Stimulated activated CD8-positive, alpha-beta memory T cell treated with anti-CD3 and anti-CD28 coated beads, Interleukin-7, amount 100 ng/mL, for 4 hours (primary cell): Measurements from ENCODE around the gene ANKRD40CL.
"Not testable (repeated sequence)": the region's sequence is repeated elsewhere in the genome, so short reads cannot be mapped to it uniquely, and the experiment has no call there.

Experiments
- DNase-seq, 2 donors: peaks; one replicate each; pipeline ENCODE4 v3.0.0-alpha.2; 2020; ENCODE audit warnings: low read depth in 2 of 2

ANKRD40CL gene, protein sequence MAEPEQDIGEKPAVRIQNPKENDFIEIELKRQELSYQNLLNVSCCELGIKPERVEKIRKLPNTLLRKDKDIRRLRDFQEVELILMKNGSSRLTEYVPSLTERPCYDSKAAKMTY

DNA sequence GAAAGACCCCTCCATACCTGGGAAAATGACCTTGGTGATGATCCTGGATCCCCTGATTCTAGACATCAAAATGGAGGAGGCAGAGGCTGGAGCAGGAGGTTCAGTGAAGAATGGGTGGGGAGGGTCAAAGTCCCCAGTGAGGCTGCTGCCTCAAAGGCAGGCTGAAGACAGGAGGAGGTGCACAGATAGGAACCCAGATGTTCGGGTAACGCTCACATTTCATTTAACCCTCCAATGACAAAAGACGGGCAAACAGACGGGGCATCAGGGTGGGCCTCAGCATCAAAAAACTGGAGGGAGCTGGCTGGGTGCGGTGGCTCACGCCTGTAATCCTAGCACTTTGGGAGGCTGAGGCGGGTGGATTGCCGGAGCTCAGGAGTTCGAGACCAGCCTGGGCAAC lies at the start of gene ANKRD40CL:
TSS of gene ANKRD40CL (minus strand) at position 73 of the 400 bp plus-strand sequence. CDS start 605 bp downstream, outside the sequence.
- DNase-seq: no peak

GRCh38 chr17:50816271-50816670 lies 49.0 kb upstream of the ANKRD40CL start:
- DNase-seq: no peak

- no peak for DNase-seq
Measured at GRCh38 chr17:50815400-50815799, 48.1 kb upstream of the ANKRD40CL start.

DNA sequence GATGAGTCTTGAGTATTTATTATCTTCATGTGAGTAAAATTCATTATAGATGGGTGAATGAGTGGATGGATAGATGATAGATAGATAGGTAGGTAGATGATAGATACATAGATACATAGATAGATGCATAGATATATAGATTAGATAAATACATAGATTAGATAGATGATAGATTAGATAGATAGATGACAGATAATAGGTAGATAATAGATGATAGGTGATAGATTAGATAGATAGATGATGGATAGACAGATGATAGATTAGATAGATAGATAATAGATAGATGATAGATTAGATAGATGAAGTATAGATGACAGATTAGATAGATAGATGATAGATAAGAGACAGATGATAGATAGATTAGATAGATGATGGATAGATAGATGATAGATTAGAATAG lies 46.3 kb upstream of the ANKRD40CL start:
- DNase-seq: no peak

GRCh38 chr17:50808888-50809287 lies 41.6 kb upstream of the ANKRD40CL start:
- no peak for DNase-seq

- no peak for DNase-seq
Measured at GRCh38 chr17:50808413-50808812, 41.1 kb upstream of the ANKRD40CL start.

GRCh38 chr17:50807675-50808074 lies 40.4 kb upstream of the ANKRD40CL start:
- DNase-seq: no peak

GRCh38 chr17:50807009-50807408 lies 39.7 kb upstream of the ANKRD40CL start:
- DNase-seq: no peak

DNA sequence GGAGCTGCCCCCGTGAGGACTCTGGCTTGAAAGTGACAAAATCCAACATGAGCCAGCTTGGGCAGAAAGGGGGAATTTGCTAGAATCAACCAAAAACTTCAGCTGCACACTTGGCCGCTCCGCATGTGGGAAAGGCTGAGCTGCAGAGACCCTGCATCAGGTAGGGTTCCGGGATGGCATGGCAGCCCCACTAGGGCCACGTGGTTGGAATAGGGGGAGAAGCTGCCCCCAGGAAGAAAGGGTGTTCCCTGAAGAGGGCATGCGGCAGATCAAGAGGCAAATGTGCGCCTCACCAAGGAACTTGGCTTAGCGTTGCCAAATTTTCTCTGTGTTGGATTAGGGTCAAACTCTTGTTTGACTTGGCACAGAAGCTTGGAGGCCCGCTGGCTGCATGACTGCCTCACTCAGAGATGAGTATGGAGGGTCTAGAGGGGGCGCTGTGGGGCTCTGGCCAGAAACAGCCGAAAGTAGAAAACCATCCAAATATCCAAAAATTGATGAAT lies 38.9 kb upstream of the ANKRD40CL start:
- DNase-seq: no peak

DNA sequence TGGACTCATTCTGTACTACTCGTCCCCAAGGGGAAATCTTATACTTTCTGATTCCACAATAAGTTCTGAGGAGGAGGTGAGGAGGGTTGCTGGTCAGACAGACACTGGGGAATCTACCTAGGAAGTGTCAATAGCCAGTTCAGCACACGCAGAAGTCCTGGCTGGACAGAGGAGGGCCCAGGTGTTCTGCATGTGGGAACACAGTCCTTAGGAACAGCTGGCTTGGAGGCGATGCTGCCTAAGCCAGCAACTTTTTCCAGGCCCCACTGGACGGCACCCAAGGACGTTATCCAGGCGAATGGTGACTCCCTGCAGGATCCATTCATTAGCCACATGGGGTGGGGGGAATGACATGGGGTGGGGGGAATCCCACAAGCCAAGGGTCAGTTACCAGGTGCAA lies 38.2 kb upstream of the ANKRD40CL start:
- DNase-seq: no peak

DNA sequence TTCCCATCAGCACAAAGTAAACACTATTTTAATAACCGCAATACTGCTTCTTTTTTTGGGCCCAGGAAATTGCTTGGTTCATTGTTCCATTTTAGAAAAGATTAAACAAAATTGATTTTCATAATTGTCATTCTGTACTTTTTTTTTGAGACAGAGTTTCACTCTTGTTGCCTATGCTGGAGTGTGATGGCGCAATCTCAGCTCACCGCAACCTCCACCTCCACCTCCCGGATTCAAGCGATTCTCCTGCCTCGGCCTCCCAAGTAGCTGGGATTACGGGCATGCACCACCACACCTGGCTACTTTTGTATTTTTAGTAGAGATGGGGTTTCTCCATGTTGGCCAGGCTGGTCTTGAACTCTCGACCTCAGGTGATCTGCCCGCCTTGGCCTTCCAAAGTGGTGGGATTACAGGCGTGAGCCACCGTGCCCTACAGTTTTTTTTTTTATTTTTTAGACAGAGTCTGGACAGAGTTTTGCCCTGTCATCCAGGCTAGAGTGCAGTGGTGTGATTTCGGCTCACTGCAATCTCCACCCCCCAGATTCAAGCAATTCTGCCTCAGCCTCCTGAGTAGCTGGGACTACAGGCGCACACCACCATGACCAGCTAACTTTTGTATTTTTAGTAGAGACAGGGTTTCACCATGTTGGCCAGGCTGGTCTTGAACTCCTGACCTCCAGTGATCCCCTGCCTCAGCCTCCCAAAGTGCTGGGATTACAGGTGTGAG lies 37.6 kb upstream of the ANKRD40CL start:
- DNase-seq: not testable (repeated sequence)

DNA sequence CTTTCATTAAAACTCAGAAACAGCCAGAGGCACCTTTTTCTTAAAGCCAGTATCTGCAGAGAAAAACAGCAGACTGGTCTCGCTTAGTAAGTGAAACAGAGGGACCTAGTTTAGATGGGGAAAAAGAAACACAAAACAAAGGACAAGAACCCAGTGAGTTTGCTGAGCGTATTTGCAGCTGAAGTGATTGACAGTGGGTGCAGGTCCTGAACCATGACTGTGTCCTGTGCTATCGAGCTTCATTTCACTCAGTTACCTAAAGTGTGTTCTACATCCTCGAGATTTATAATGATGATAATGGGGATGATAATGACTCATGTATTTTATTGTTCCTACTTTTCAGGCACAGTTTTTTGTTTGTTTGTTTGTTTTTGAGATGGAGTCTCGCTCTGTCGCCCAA lies 36.4 kb upstream of the ANKRD40CL start:
- no peak for DNase-seq

DNA sequence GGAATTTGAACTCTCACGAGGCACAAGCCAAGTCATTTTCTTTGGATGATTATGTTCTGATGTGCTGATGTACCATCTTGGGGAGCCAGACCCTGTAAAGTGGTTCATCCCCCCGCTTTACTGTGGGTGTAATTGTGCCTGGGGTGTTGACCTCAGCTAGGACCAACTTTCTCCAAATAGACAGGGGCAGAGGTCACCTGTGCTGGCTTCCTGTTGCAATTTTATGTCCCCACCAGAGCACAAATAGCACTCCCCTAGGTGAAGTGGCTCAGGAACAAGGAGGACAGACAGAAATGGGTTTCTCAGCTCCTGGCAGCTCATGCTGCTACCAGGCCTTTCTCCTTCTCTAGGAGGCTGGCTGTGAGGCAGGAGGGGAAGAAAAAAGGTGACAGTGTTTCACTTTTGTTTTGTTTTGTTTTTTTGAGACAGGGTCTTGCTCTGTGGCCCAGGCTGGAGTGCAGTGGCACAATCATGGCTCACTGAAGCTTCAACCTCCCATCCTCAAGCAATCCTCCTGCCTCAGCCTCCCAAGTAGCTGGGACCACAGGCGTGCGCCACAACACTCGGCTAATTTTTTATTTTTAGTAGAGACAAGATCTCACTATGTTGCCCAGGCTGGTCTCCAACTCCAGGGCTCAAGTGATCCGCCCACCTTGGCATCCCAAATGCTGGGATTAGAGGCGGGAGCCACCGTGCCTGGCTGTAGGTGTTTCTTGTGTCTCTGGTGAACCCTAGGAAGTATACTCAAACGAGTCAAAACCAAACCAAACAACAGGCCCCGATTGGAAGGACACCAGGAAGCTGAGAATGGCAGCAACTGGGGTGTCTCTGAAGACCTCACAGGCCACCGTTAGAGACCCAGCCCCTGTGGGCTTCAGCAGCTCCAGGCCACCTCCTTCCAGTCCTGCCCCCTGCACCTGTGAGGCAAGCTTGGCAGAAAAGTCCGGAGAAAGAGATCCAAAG lies 35.6 kb upstream of the ANKRD40CL start:
- DNase-seq: no peak

- DNase-seq: no peak
Measured at GRCh38 chr17:50800196-50800700, 32.9 kb upstream of the ANKRD40CL start.

DNA sequence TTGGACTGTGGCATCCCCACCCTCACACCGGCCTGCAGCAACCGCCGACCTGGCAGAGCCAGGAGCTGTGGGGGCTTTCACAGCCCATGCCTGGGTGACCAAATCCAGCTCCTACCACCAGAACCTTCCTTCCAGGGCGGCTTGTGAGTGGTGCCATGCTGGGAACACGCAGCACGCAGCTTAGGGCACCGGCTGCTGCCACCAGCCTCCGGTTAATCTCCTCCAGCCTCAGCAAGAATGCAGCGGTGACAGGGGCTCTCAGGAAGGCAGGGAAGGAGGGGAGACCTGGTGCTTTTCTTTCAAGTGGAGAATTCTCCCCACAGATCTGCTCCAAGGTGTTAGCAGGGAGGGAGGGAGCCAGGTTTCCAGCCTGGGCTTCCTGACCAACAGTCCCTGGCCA lies 32.3 kb upstream of the ANKRD40CL start:
- DNase-seq: no peak

- no peak for DNase-seq
Measured at GRCh38 chr17:50798424-50799288, 31.3 kb upstream of the ANKRD40CL start.

DNA sequence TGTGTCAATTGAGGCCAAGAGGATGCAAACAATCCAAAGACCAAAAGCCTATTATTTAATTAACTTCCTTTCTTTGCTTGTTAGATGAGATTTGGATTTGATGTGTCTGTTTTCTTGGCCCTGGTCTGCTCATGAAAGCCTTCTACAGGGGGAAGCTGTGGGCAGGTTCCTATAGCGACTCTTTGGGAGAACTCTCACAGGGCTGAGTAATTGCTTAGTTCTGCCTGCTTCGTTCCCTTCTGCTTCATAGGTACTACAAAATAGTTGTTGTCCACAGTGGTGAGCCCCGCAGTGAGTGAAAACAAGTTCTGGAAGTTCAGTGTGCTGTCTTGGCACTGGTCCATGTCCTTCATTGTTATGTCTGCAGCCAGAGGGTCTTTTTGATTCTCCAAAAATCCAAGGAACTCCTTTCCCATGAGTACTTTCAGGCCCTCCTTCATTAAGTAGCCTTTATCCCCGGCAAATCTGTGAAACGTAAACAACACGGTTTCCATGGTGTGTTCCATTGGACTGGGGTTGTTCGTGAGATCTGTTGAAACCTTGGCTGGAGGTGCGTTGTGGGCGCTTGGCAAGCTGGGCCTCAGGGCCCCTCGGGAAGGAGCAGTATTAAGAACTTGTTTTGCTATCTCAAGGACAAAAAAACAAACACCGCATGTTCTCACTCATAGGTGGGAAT lies 30.0 kb upstream of the ANKRD40CL start:
- no peak for DNase-seq

DNA sequence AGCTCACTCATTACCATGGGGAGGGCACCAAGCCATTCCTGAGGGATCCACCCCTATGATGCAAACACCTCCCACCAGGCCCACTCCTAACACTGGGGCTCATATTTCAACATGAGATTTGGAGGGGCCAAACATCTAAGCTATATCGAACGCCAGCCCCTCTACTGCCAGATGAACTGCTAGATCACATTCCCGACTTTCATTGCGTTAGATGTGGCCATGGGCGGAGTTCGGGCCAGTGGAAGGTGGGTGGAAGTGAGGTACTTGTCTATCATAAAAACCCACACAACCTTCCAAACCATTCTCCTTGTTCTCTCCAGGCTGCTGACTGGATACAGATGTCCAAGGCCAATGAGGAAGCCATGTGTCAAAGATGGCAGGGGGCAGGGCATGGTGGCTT lies 27.0 kb upstream of the ANKRD40CL start:
- DNase-seq: no peak

- DNase-seq: no peak
Measured at GRCh38 chr17:50793007-50793406, 25.7 kb upstream of the ANKRD40CL start.

- no peak for DNase-seq
Measured at GRCh38 chr17:50792132-50792531, 24.8 kb upstream of the ANKRD40CL start.

DNA sequence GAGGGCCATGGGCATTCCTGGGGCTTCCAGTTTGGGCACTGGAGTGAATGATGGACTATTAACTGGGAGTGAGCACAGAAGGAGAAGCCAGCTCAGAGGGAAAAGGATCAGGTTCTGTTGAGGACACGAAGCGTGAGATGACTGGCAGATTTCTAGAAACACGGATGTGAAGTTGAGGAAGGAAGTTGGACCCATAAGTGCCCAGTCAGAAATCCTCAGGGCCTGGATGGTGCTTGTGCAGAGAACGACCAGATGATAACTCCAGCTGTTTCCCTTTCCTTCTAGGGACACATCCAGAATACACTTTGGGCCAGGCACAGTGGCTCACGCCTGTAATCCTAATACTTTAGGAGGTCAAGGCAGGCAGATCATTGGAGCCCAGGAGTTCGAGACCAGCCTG lies 23.3 kb upstream of the ANKRD40CL start:
- no peak for DNase-seq
